ENCODE measurements around the gene FBXL5. TPM values are rescaled to one million over a fixed set of nuclear protein-coding genes. Genes with fewer than 3 reads are reported as not detected.

FBXL5 gene
- total RNA-seq, 1 donor from 2014 or later, result 91.6 TPM

- Histone ChIP-seq H3K9me3 (replicated peaks) (no peaks in the 10 kb centered on the region), H3K4me1 (peaks cover 11% of the 10 kb centered on the region), H3K27me3 (ENCODE audit: low read depth) (no peaks in the 10 kb centered on the region), H3K36me3 (no peaks in the 10 kb centered on the region), H3K27ac (replicated peaks) (no peak overlapping the region), H3K4me3 (no peak overlapping the region)
- no peak for DNase-seq
- intact Hi-C loops (cut with micrococcal nuclease), result no loop called here
- no peak for TF ChIP-seq CTCF (IDR thresholded peaks at IDR 0.05; ENCODE audit: borderline replicate concordance)
These were observed 40.6 kb upstream of the FBXL5 start for GRCh38 chr4:15695729-15696128.

GRCh38 chr4:15695240-15695699 is 40.1 kb upstream of the FBXL5 start:
- no peak for DNase-seq
- no peaks in the 10 kb centered on the region for H3K36me3 ChIP-seq
- H3K4me3 ChIP-seq, result no peak overlapping the region
- H3K27ac ChIP-seq (replicated peaks), result no peak overlapping the region
- peaks cover 16% of the 10 kb centered on the region for H3K4me1 ChIP-seq
- TF ChIP-seq CTCF (IDR thresholded peaks at IDR 0.05; ENCODE audit: borderline replicate concordance), result no peak
- intact Hi-C loops (cut with micrococcal nuclease), result no loop called here
- no peaks in the 10 kb centered on the region for H3K9me3 ChIP-seq (replicated peaks)
- H3K27me3 ChIP-seq (ENCODE audit: low read depth), result no peaks in the 10 kb centered on the region

GRCh38 chr4:15694431-15694830 is 39.3 kb upstream of the FBXL5 start:
- Histone ChIP-seq H3K9me3 (replicated peaks) (no peaks in the 10 kb centered on the region), H3K4me3 (no peak overlapping the region), H3K27me3 (ENCODE audit: low read depth) (no peaks in the 10 kb centered on the region), H3K4me1 (peaks cover 21% of the 10 kb centered on the region), H3K36me3 (peaks cover under 1% of the 10 kb centered on the region), H3K27ac (replicated peaks) (no peak overlapping the region)
- TF ChIP-seq CTCF (IDR thresholded peaks at IDR 0.05; ENCODE audit: borderline replicate concordance), result no peak
- no peak for DNase-seq
- intact Hi-C loops (cut with micrococcal nuclease), result no loop called here

- H3K27ac ChIP-seq (replicated peaks), result no peak overlapping the region
- H3K36me3 ChIP-seq, result peaks cover 15% of the 10 kb centered on the region
- no peak for TF ChIP-seq CTCF (IDR thresholded peaks at IDR 0.05; ENCODE audit: borderline replicate concordance)
- H3K9me3 ChIP-seq (replicated peaks), result no peaks in the 10 kb centered on the region
- intact Hi-C loops (cut with micrococcal nuclease), result no loop called here
- DNase-seq, result no peak
- H3K4me3 ChIP-seq, result no peak overlapping the region
- H3K27me3 ChIP-seq (ENCODE audit: low read depth), result no peaks in the 10 kb centered on the region
- peaks cover 21% of the 10 kb centered on the region for H3K4me1 ChIP-seq
These were observed 37.4 kb upstream of the FBXL5 start for GRCh38 chr4:15692602-15693001.

- no peak overlapping the region for H3K4me3 ChIP-seq
- TF ChIP-seq CTCF (IDR thresholded peaks at IDR 0.05; ENCODE audit: borderline replicate concordance), result no peak
- H3K36me3 ChIP-seq, result peaks cover 26% of the 10 kb centered on the region
- no peak for DNase-seq
- intact Hi-C loops (cut with micrococcal nuclease), result no loop called here
- no peaks in the 10 kb centered on the region for H3K9me3 ChIP-seq (replicated peaks)
- H3K27me3 ChIP-seq (ENCODE audit: low read depth), result no peaks in the 10 kb centered on the region
- peak overlapping the region; percentile 48 for H3K27ac ChIP-seq (replicated peaks)
- H3K4me1 ChIP-seq, result peaks cover 21% of the 10 kb centered on the region
These were observed 36.4 kb upstream of the FBXL5 start for GRCh38 chr4:15691346-15692135.

Measured in left ventricle myocardium inferior (tissue), 1 donor.